ENCODE results near the gene CCT4. TPM values are rescaled to one million over a fixed set of nuclear protein-coding genes. Genes with fewer than 3 reads are reported as not detected.

The CCT4 gene
- polyA plus RNA-seq, 1 donor (not counting 4 experiments of a cell fraction or from before 2014, with no cell fraction given) = 227 TPM

DNA sequence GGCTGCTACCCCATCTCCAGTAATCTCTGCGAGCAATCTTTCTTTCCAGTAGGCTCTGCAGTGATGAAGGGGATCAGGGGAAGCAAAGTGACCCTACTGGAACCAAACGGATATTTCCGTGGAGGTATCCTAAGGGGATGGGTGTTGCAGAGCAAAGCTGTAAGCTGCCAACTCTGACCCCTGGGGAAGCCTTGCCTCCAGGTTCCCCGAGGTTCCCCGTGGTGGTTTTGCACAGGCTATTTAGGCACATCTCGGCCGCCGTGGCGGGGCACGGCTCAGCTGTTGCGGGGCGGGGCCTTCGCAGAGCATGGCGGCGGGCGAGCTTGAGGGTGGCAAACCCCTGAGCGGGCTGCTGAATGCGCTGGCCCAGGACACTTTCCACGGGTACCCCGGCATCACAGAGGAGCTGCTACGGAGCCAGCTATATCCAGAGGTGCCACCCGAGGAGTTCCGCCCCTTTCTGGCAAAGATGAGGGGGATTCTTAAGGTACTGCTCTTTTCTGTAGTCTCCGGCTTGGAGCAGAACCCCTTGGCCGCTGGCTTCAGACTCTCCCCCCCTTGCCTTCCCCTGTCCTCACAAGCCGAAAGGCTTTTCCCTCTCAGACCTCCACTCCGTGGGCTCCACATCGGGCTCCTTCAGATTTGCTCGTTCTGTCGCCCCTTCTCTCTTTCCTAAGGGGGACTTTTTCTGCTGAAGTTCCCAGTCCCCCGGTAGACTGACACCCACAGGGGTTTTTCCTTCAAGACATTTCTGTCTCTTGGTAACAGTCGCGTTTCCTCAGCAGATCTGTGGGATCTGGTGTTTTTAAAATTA is 17.1 kb upstream of the CCT4 start, which contains the start of gene COMMD1:
TSS of gene COMMD1 (plus strand) at position 303 of the 814 bp plus-strand sequence. CDS start at position 308, 5 bp downstream.
- dilution Hi-C loops (cut with MboI; ENCODE audit: extremely low pct_ligation_motif_present, low sequenced_read_pairs) = no loop called here
- H3K9me1 ChIP-seq (ENCODE audit: control insufficient read depth, extremely low read depth, insufficient read depth, low read length) = no peaks in the 10 kb centered on the region
- H4K20me1 ChIP-seq (ENCODE audit: control insufficient read depth, extremely low read depth, insufficient read depth, low read length) = no peaks in the 10 kb centered on the region
- peaks cover 4% of the 10 kb centered on the region for H3K4me1 ChIP-seq (ENCODE audit: control insufficient read depth, extremely low read depth, insufficient read depth, low read length)
- peak within 1 kb of the TSS; percentile 92 for H2AFZ ChIP-seq (ENCODE audit: control insufficient read depth, low read length)
- H3K79me2 ChIP-seq (ENCODE audit: control insufficient read depth, insufficient read depth, low read length) = peaks cover 6% of the 10 kb centered on the region
- H3K27me3 ChIP-seq (ENCODE audit: control insufficient read depth, extremely low read depth, insufficient read depth, low read length) = no peaks in the 10 kb centered on the region
- TF ChIP-seq, protein P1, sequence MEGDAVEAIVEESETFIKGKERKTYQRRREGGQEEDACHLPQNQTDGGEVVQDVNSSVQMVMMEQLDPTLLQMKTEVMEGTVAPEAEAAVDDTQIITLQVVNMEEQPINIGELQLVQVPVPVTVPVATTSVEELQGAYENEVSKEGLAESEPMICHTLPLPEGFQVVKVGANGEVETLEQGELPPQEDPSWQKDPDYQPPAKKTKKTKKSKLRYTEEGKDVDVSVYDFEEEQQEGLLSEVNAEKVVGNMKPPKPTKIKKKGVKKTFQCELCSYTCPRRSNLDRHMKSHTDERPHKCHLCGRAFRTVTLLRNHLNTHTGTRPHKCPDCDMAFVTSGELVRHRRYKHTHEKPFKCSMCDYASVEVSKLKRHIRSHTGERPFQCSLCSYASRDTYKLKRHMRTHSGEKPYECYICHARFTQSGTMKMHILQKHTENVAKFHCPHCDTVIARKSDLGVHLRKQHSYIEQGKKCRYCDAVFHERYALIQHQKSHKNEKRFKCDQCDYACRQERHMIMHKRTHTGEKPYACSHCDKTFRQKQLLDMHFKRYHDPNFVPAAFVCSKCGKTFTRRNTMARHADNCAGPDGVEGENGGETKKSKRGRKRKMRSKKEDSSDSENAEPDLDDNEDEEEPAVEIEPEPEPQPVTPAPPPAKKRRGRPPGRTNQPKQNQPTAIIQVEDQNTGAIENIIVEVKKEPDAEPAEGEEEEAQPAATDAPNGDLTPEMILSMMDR (optimal IDR thresholded peaks at IDR 0.05 in 1 of 3, IDR thresholded peaks at IDR 0.05 in 1 of 3, conservative IDR thresholded peaks at IDR 0.05 in 1 of 3; ENCODE audit: extremely low read depth in 1 of 3, insufficient read depth in 2 of 3, low read length in 3 of 3) = no peak
- TF ChIP-seq EZH2 (IDR thresholded peaks at IDR 0.05; ENCODE audit: low read length) = no peak
- peak within 1 kb of the TSS; percentile 77 to 79 (median 78) for H3K4me3 ChIP-seq (ENCODE audit: control insufficient read depth in 2 of 3, extremely low read depth in 1 of 3, insufficient read depth in 2 of 3, low read depth in 1 of 3, low read length in 3 of 3)
- H3K4me2 ChIP-seq (ENCODE audit: control insufficient read depth, extremely low read depth, insufficient read depth, low read depth, low read length) = peak within 1 kb of the TSS; percentile 92
- H3K36me3 ChIP-seq (ENCODE audit: control insufficient read depth in 2 of 2, extremely low read depth in 1 of 2, insufficient read depth in 2 of 2, low read length in 2 of 2) = no peaks in the 10 kb centered on the region
- FAIRE-seq (no peak), DNase-seq (ENCODE audit: low read depth, low spot score) (no peak)
- H3K9me3 ChIP-seq (ENCODE audit: control insufficient read depth, low read depth, low read length) = no peaks in the 10 kb centered on the region
- H3K9ac ChIP-seq (ENCODE audit: control insufficient read depth, extremely low read depth, insufficient read depth, low read length) = peak within 1 kb of the TSS; percentile 86
- H3K27ac ChIP-seq (ENCODE audit: control insufficient read depth, insufficient read depth, low read length) = peak within 1 kb of the TSS; percentile 77

DNA sequence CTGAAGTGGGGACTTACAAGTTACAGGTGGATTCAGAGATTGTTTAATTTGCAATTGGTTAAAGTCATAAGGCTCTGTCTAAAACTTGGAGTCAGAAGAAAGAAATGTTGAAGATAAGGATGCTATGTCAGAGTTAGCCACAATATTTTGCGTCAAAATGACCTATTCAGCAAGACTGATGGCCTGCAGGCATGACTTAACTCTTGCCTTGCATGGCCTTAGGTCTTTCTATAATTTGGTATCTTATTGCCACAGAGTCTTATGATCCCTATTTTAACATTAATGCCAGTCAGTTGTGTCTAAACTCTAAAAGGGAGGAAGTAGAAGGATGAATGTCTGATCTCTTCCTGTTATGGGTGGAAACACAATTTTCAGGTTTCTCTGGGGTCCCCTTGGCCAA is 11.8 kb upstream of the CCT4 start:
- H3K27me3 ChIP-seq (ENCODE audit: control insufficient read depth, extremely low read depth, insufficient read depth, low read length) = no peaks in the 10 kb centered on the region
- dilution Hi-C loops (cut with MboI; ENCODE audit: extremely low pct_ligation_motif_present, low sequenced_read_pairs) = no loop called here

More for the DNA sequence above, 11.8 kb upstream of the CCT4 start:
- DNase-seq (ENCODE audit: low read depth, low spot score) = no peak
- H3K4me3 ChIP-seq (ENCODE audit: control insufficient read depth in 2 of 3, extremely low read depth in 1 of 3, insufficient read depth in 2 of 3, low read depth in 1 of 3, low read length in 3 of 3) = no peak overlapping the region
- no peak for TF ChIP-seq EZH2 (IDR thresholded peaks at IDR 0.05; ENCODE audit: low read length)
- TF ChIP-seq, protein P1 (optimal IDR thresholded peaks at IDR 0.05 in 1 of 3, IDR thresholded peaks at IDR 0.05 in 1 of 3, conservative IDR thresholded peaks at IDR 0.05 in 1 of 3; ENCODE audit: extremely low read depth in 1 of 3, insufficient read depth in 2 of 3, low read length in 3 of 3) = no peak
- no peak overlapping the region for H3K4me2 ChIP-seq (ENCODE audit: control insufficient read depth, extremely low read depth, insufficient read depth, low read depth, low read length)
- no peak overlapping the region for H3K9ac ChIP-seq (ENCODE audit: control insufficient read depth, extremely low read depth, insufficient read depth, low read length)
- H3K4me1 ChIP-seq (ENCODE audit: control insufficient read depth, extremely low read depth, insufficient read depth, low read length) = peaks cover 3% of the 10 kb centered on the region
- H3K9me3 ChIP-seq (ENCODE audit: control insufficient read depth, low read depth, low read length) = no peaks in the 10 kb centered on the region
- no peak for FAIRE-seq
- H2AFZ ChIP-seq (ENCODE audit: control insufficient read depth, low read length) = no peak overlapping the region
- no peaks in the 10 kb centered on the region for H3K79me2 ChIP-seq (ENCODE audit: control insufficient read depth, insufficient read depth, low read length)
- no peaks in the 10 kb centered on the region for H3K9me1 ChIP-seq (ENCODE audit: control insufficient read depth, extremely low read depth, insufficient read depth, low read length)
- H4K20me1 ChIP-seq (ENCODE audit: control insufficient read depth, extremely low read depth, insufficient read depth, low read length) = no peaks in the 10 kb centered on the region
- H3K36me3 ChIP-seq (ENCODE audit: control insufficient read depth in 2 of 2, extremely low read depth in 1 of 2, insufficient read depth in 2 of 2, low read length in 2 of 2) = no peaks in the 10 kb centered on the region
- no peak overlapping the region for H3K27ac ChIP-seq (ENCODE audit: control insufficient read depth, insufficient read depth, low read length)

Data from keratinocyte (primary cell).